ENCODE data around the gene LILRA6.
"Not testable (repeated sequence)": the region's sequence is repeated elsewhere in the genome, so short reads cannot be mapped to it uniquely, and the experiment has no call there.

GRCh38 chr19:54239491-54240371 lies 2.9 kb downstream of the LILRA6 start:
- TF ChIP-seq CTCF (IDR thresholded peaks at IDR 0.05); POLR2AphosphoS5 (IDR thresholded peaks at IDR 0.05; ENCODE audit: insufficient read depth in 1 of 2, low read depth in 1 of 2); POLR2A (IDR thresholded peaks at IDR 0.05): not testable (repeated sequence)

All from vagina (tissue), 2 donors.